ENCODE results near the gene MEIOSIN. TPM values are rescaled to one million over a fixed set of nuclear protein-coding genes. Genes with fewer than 3 reads are reported as not detected.

MEIOSIN gene
- total and polyA plus RNA-seq, 2 of the 13 experiments (the other 11 are each of a cell fraction or from before 2014, with no cell fraction given) = not detected

DNA sequence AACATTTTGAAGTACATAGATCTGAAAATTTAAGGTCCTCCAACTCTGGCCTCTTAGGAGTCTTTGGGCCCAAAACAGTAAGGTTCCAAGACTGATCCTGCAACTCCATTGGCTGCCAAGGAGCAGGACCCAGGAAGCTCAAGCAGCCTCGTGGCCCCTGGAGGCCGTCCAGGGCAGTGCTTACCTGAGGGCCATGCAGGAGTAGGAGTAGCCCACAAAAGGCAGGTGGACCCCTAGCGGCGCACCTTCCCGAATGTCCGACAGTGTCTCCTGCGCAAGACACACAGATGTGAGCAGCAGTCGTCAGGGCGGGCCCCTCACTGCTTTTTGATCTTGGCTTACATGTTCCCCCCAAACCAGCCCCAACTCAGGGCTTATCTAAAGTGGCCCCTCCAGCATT, 41.5 kb downstream of the MEIOSIN start:
- Histone ChIP-seq H2AFZ (ENCODE audit: low read length) (no peak overlapping the region), H3K4me3 (replicated peaks in 1 of 3; ENCODE audit: insufficient read depth in 1 of 3, low read depth in 2 of 3, low read length in 3 of 3) (no peak overlapping the region), H3K9ac (ENCODE audit: insufficient read depth, low read depth, low read length) (no peak overlapping the region), H3K27me3 (ENCODE audit: control insufficient read depth in 1 of 2, insufficient read depth in 2 of 2, low read length in 2 of 2) (no peaks in the 10 kb centered on the region), H3K36me3 (replicated peaks in 1 of 2; ENCODE audit: control insufficient read depth in 1 of 2, insufficient read depth in 2 of 2, low read length in 2 of 2) (peaks cover 2 to 4% of the 10 kb centered on the region in 2 experiments; a peak in 2 of 5 replicates), H3K4me1 (ENCODE audit: insufficient read depth, low read length) (peaks cover 27% of the 10 kb centered on the region), H4K20me1 (ENCODE audit: insufficient read depth, low read length) (no peaks in the 10 kb centered on the region), H3K79me2 (ENCODE audit: insufficient read depth, low read length) (no peaks in the 10 kb centered on the region), H3K9me3 (ENCODE audit: low read length) (no peaks in the 10 kb centered on the region), H3K27ac (ENCODE audit: extremely low read length, insufficient read depth, low read length) (no peak overlapping the region), H3K4me2 (ENCODE audit: low read depth, low read length) (no peak overlapping the region)
- DNase-seq (ENCODE audit: low spot score) (peak; percentile 63), FAIRE-seq (peak; percentile 37), ATAC-seq (peak; percentile 9)
- WGBS (ENCODE audit: low lambda C conversion rate) = 39% methylated on average over 9 of the region's 9 CpGs
- in situ Hi-C loops (cut with HindIII; ENCODE audit: extremely low pct_ligation_motif_present, low pct_unique_long_range_greater_than_20kb) (no loop called here), intact Hi-C loops (cut with micrococcal nuclease; ENCODE audit: unreplicated experiment) (no loop called here)
- BruUV-seq (replicated peaks) = no TSS peak
- ChIA-PET POLR2A (interaction anchor here (0.7 to 1.4 kb wide), 2 partner anchors 18 to 24 kb away, joined by 3 to 5 read pairs; no protein-coding TSS in a partner anchor), CTCF (ENCODE audit: low intra/inter-chr PET ratio, low total read pairs) (no interaction called here)
- TF ChIP-seq PCBP1 (IDR thresholded peaks at IDR 0.05; ENCODE audit: borderline replicate concordance, low read depth, low read length) = no peak
- 0 out of 2 replicates have a peak, but pooled peaks have one; percentile 9 for TF ChIP-seq ETV5 (CRISPR knock-in tag; IDR thresholded peaks at IDR 0.05; ENCODE audit: borderline replicate concordance)
- TF ChIP-seq, protein P1, sequence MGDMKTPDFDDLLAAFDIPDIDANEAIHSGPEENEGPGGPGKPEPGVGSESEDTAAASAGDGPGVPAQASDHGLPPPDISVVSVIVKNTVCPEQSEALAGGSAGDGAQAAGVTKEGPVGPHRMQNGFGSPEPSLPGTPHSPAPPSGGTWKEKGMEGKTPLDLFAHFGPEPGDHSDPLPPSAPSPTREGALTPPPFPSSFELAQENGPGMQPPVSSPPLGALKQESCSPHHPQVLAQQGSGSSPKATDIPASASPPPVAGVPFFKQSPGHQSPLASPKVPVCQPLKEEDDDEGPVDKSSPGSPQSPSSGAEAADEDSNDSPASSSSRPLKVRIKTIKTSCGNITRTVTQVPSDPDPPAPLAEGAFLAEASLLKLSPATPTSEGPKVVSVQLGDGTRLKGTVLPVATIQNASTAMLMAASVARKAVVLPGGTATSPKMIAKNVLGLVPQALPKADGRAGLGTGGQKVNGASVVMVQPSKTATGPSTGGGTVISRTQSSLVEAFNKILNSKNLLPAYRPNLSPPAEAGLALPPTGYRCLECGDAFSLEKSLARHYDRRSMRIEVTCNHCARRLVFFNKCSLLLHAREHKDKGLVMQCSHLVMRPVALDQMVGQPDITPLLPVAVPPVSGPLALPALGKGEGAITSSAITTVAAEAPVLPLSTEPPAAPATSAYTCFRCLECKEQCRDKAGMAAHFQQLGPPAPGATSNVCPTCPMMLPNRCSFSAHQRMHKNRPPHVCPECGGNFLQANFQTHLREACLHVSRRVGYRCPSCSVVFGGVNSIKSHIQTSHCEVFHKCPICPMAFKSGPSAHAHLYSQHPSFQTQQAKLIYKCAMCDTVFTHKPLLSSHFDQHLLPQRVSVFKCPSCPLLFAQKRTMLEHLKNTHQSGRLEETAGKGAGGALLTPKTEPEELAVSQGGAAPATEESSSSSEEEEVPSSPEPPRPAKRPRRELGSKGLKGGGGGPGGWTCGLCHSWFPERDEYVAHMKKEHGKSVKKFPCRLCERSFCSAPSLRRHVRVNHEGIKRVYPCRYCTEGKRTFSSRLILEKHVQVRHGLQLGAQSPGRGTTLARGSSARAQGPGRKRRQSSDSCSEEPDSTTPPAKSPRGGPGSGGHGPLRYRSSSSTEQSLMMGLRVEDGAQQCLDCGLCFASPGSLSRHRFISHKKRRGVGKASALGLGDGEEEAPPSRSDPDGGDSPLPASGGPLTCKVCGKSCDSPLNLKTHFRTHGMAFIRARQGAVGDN (CRISPR knock-in tag; IDR thresholded peaks at IDR 0.05) = peak; percentile 36
- TF ChIP-seq, protein P2, sequence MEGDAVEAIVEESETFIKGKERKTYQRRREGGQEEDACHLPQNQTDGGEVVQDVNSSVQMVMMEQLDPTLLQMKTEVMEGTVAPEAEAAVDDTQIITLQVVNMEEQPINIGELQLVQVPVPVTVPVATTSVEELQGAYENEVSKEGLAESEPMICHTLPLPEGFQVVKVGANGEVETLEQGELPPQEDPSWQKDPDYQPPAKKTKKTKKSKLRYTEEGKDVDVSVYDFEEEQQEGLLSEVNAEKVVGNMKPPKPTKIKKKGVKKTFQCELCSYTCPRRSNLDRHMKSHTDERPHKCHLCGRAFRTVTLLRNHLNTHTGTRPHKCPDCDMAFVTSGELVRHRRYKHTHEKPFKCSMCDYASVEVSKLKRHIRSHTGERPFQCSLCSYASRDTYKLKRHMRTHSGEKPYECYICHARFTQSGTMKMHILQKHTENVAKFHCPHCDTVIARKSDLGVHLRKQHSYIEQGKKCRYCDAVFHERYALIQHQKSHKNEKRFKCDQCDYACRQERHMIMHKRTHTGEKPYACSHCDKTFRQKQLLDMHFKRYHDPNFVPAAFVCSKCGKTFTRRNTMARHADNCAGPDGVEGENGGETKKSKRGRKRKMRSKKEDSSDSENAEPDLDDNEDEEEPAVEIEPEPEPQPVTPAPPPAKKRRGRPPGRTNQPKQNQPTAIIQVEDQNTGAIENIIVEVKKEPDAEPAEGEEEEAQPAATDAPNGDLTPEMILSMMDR (CRISPR knock-in tag; IDR thresholded peaks at IDR 0.05) = peak; percentile 44
- TF ChIP-seq FOXJ3 (CRISPR knock-in tag; IDR thresholded peaks at IDR 0.05; ENCODE audit: borderline replicate concordance) = no peak
- TF ChIP-seq ZNF138 (CRISPR knock-in tag; IDR thresholded peaks at IDR 0.05; ENCODE audit: low read depth) = no peak
- no peak for TF ChIP-seq MIXL1 (CRISPR knock-in tag; IDR thresholded peaks at IDR 0.05)
- no peak for TF ChIP-seq ZNF720 (CRISPR knock-in tag; IDR thresholded peaks at IDR 0.05)
- TF ChIP-seq, protein P3, sequence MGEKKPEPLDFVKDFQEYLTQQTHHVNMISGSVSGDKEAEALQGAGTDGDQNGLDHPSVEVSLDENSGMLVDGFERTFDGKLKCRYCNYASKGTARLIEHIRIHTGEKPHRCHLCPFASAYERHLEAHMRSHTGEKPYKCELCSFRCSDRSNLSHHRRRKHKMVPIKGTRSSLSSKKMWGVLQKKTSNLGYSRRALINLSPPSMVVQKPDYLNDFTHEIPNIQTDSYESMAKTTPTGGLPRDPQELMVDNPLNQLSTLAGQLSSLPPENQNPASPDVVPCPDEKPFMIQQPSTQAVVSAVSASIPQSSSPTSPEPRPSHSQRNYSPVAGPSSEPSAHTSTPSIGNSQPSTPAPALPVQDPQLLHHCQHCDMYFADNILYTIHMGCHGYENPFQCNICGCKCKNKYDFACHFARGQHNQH (CRISPR knock-in tag; IDR thresholded peaks at IDR 0.05) = no peak
- no peak for TF ChIP-seq ZNF629 (CRISPR knock-in tag; conservative IDR thresholded peaks at IDR 0.05)
- peak; percentile 23 for TF ChIP-seq STAG1 (CRISPR knock-in tag; IDR thresholded peaks at IDR 0.05)
- TF ChIP-seq GATA4 (IDR thresholded peaks at IDR 0.05; ENCODE audit: borderline replicate concordance, low read depth) = no peak
- TF ChIP-seq, protein P4, sequence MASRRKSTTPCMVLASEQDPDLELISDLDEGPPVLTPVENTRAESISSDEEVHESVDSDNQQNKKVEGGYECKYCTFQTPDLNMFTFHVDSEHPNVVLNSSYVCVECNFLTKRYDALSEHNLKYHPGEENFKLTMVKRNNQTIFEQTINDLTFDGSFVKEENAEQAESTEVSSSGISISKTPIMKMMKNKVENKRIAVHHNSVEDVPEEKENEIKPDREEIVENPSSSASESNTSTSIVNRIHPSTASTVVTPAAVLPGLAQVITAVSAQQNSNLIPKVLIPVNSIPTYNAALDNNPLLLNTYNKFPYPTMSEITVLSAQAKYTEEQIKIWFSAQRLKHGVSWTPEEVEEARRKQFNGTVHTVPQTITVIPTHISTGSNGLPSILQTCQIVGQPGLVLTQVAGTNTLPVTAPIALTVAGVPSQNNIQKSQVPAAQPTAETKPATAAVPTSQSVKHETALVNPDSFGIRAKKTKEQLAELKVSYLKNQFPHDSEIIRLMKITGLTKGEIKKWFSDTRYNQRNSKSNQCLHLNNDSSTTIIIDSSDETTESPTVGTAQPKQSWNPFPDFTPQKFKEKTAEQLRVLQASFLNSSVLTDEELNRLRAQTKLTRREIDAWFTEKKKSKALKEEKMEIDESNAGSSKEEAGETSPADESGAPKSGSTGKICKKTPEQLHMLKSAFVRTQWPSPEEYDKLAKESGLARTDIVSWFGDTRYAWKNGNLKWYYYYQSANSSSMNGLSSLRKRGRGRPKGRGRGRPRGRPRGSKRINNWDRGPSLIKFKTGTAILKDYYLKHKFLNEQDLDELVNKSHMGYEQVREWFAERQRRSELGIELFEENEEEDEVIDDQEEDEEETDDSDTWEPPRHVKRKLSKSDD (CRISPR knock-in tag; IDR thresholded peaks at IDR 0.05; ENCODE audit: low read depth) = no peak
- TF ChIP-seq SP2 (CRISPR knock-in tag; IDR thresholded peaks at IDR 0.05) = no peak

All from HepG2 (cell line).